ENCODE data around the gene LIMD2.
A peak's percentile ranks its signal among the peaks of the same experiment; 100 is the strongest.

The LIMD2 gene

DNA sequence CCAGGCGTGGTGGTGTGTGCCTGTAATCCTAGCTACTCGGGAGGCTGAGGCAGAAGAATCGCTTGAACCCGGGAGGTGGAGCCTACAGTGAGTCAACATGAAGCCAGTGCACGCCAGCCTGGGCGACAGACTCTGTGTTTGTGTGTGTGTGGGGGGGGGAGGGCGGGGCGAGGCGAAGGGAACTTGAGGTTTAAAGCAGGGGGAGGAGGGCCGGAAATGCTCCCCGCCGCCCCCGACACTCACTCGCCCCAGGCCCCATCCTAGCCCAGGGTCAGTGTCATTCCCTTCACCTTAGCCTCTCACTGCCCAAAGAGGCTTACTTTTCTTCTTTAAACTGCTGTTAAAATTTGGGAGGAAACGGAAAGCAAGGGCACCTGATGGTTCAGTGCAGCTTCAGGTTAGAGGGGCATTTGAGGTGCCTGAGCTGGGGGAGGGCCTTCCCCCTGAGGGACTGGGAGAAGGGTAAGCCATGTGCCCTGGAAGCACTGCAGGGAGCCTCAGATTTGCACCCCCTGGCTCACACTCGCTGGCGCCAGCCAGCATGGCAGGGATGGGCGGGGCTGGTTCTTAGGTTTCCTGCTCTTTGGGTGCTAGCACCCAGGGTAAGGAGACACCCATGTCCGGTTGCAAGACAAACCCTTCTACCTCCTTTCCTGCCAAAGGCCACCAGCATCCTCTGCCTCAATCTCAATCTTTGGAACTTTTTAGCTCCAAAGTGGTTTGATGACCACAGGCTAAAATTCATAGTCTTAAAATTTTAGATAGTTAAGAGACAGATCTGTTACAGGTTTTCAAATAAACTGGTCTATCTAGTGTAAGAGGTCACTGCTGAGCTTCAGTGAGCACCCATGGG lies 2.2 kb upstream of the LIMD2 start:
- peaks cover 14% of the 10 kb centered on the region for H3K4me1 ChIP-seq (ENCODE audit: control insufficient read depth, insufficient read depth, low read length)

DNA sequence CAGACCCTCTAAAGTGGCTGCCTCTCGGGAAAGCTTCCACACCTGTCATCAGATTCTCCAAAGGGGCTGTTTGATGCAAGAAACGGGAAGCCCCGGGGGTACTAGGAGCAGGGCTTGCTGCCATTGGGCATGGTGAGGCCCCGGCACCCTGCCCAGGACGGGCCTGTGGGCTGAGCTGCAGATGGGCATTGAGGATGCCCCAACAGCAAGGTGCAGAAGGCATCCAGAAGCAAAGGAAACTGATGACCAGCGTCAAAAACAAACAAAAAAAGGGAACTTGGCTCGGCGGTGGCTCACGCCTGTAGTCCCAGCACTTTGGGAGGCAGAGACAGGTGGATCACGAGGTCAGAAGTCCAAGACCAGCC lies 1.5 kb upstream of the LIMD2 start:
- no peaks in the 10 kb centered on the region for H3K9me3 ChIP-seq (ENCODE audit: control insufficient read depth, insufficient read depth, low read length)
- H3K4me1 ChIP-seq (ENCODE audit: control insufficient read depth, insufficient read depth, low read length), result peaks cover 14% of the 10 kb centered on the region
- H3K27ac ChIP-seq (ENCODE audit: low read length), result no peak overlapping the region
- no CpG with 5 or more reads among the region's 10 CpGs for WGBS (ENCODE audit: insufficient coverage, insufficient read length)
- H3K4me3 ChIP-seq (ENCODE audit: low read length), result no peak overlapping the region; the same call in 1 of the 2 replicates
- H3K27me3 ChIP-seq (ENCODE audit: control insufficient read depth, insufficient read depth, low read length), result no peaks in the 10 kb centered on the region
- DNase-seq (ENCODE audit: low read depth, low spot score), result no peak
- no peaks in the 10 kb centered on the region for H3K36me3 ChIP-seq (ENCODE audit: control insufficient read depth, insufficient read depth, low read length)

More for the DNA sequence above, 2.2 kb upstream of the LIMD2 start:
- no peak overlapping the region for H3K27ac ChIP-seq (ENCODE audit: low read length)
- H3K4me3 ChIP-seq (ENCODE audit: low read length), result no peak overlapping the region
- no peaks in the 10 kb centered on the region for H3K9me3 ChIP-seq (ENCODE audit: control insufficient read depth, insufficient read depth, low read length)
- H3K36me3 ChIP-seq (ENCODE audit: control insufficient read depth, insufficient read depth, low read length), result no peaks in the 10 kb centered on the region
- no peak for DNase-seq (ENCODE audit: low read depth, low spot score)
- no CpG with 5 or more reads among the region's 19 CpGs for WGBS (ENCODE audit: insufficient coverage, insufficient read length)
- no peaks in the 10 kb centered on the region for H3K27me3 ChIP-seq (ENCODE audit: control insufficient read depth, insufficient read depth, low read length)

DNA sequence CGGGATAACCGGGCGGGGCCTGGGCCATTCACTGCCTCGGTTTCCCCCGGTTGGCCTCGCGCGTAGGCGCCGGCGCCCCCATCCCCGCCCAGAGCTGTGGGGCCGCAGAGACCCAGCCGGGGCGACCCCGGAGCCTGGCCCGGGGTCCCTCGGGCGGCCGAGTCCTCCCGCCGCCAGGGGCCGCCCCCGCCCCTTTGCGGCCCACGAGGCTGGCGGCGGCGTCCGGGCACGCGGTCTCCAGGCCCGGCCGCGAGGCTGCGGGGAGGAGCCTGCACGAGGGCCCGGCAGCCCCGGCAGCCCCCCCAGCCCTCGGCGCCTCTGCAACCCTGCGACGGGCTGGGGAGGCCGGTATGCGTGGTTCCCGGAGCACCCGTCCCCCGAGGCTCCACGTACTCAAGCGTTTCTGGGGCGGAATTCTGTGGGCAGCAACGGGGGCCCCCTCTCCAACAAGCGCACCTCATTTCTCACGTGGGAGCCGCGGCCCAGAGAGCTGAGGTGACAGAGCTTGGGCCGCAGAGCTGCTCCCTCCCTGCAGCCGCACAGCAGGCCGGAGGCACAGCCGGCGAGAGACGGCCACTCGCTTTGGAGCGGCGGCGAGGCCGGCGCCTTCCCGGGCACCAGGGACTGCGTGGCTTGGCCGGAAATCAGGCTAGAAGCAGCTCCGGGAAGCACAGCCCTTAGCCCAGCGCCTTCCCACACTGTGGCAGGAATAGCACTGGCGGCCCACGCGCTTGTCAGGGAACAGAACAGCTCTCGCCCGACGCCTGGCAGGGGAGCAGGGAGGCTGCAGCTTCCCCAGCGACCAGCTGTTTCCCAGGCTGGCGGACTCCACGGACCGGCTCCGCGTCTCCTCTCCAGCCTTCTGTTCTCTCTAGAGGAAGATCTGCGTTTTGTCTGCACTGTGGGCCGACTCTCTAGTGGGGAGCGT lies 867 bp upstream of the LIMD2 start:
- H3K9me3 ChIP-seq (ENCODE audit: control insufficient read depth, insufficient read depth, low read length), result no peaks in the 10 kb centered on the region
- H3K36me3 ChIP-seq (ENCODE audit: control insufficient read depth, insufficient read depth, low read length), result no peaks in the 10 kb centered on the region
- WGBS (ENCODE audit: insufficient coverage, insufficient read length), result no CpG with 5 or more reads among the region's 88 CpGs
- no peak overlapping the region for H3K27ac ChIP-seq (ENCODE audit: low read length)
- DNase-seq (ENCODE audit: low read depth, low spot score), result no peak
- peak overlapping the region; percentile 67; the same call in 1 of the 2 replicates for H3K4me3 ChIP-seq (ENCODE audit: low read length)
- H3K27me3 ChIP-seq (ENCODE audit: control insufficient read depth, insufficient read depth, low read length), result no peaks in the 10 kb centered on the region
- peaks cover 14% of the 10 kb centered on the region for H3K4me1 ChIP-seq (ENCODE audit: control insufficient read depth, insufficient read depth, low read length)

DNA sequence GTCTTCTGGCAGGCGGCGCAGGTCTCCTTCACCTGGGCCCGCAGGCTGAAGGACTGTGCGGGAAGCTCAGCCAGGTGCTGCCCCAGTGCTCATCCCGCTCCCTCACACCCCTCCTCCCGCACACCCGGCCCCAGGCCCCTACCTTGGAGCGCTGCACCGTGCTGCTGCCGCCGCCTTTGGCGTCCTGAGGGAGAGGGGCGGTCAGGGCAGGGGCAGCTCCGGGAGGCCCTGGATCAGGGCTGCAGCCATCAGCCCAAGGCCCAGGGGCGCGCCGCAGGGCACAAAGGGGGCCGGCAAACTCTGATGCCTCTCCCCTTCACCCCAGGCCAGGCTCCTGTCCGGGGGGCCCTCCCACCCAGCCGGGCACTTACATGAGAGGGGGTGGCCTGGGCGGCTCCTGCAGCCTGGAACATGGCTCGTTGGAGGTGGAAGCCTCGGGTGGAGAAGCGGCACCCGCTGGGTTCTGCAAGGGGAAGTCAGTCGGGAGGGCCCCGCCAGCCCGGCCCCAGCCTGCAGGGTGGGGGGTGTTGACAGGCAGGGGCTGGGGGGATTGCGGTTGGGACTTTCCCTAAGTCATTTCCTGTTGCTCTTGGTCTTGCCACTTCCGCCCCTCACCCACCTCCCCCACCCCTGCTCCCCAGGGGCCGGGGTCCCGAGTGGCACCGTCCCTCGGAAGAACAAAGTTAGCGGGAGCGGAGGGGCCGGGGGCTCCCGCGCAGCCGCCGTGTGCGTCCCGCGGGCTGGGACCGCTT lies 863 bp downstream of the LIMD2 start:
- H3K4me3 ChIP-seq (ENCODE audit: low read length), result peak overlapping the region; percentile 67
- H3K4me1 ChIP-seq (ENCODE audit: control insufficient read depth, insufficient read depth, low read length), result peaks cover 15% of the 10 kb centered on the region
- no peak overlapping the region for H3K27ac ChIP-seq (ENCODE audit: low read length)
- H3K9me3 ChIP-seq (ENCODE audit: control insufficient read depth, insufficient read depth, low read length), result no peaks in the 10 kb centered on the region
- WGBS (ENCODE audit: insufficient coverage, insufficient read length), result no CpG with 5 or more reads among the region's 45 CpGs
- no peak for DNase-seq (ENCODE audit: low read depth, low spot score)
- H3K36me3 ChIP-seq (ENCODE audit: control insufficient read depth, insufficient read depth, low read length), result no peaks in the 10 kb centered on the region
- no peaks in the 10 kb centered on the region for H3K27me3 ChIP-seq (ENCODE audit: control insufficient read depth, insufficient read depth, low read length)

DNA sequence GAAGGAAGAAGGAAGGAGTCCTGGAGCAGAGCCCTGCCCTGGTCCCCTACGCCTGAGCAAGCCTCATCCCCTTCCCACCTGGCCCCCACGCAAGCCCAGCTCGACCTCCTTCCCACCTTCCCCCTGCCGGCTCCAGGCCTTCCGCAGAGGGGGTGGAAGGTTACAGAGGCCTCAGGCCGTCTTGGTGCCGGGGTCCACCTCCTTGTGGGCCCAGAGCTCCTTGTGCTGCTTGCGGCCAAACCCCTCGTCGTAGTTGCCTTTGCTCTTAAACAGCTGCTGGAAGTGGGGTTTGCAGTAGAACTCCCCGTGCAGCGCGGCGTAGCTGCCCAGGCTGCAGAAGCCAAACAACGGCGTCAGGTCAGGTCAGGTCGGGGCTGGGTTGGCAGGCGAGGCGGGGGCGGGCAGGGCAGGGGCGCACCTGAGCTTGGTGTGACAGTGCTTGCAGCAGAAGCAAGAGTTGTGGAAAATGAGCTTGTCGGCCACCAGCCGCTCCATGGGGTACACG lies 1.5 kb downstream of the LIMD2 start:
- H3K36me3 ChIP-seq (ENCODE audit: control insufficient read depth, insufficient read depth, low read length), result 0 out of 2 replicates have a peak, but pooled peaks cover 2% of the 10 kb centered on the region
- H3K27ac ChIP-seq (ENCODE audit: low read length), result no peak overlapping the region
- no CpG with 5 or more reads among the region's 24 CpGs for WGBS (ENCODE audit: insufficient coverage, insufficient read length)
- DNase-seq (ENCODE audit: low read depth, low spot score), result no peak
- peaks cover 15% of the 10 kb centered on the region for H3K4me1 ChIP-seq (ENCODE audit: control insufficient read depth, insufficient read depth, low read length)
- H3K9me3 ChIP-seq (ENCODE audit: control insufficient read depth, insufficient read depth, low read length), result no peaks in the 10 kb centered on the region
- H3K27me3 ChIP-seq (ENCODE audit: control insufficient read depth, insufficient read depth, low read length), result no peaks in the 10 kb centered on the region
- H3K4me3 ChIP-seq (ENCODE audit: low read length), result peak overlapping the region; percentile 67

DNA sequence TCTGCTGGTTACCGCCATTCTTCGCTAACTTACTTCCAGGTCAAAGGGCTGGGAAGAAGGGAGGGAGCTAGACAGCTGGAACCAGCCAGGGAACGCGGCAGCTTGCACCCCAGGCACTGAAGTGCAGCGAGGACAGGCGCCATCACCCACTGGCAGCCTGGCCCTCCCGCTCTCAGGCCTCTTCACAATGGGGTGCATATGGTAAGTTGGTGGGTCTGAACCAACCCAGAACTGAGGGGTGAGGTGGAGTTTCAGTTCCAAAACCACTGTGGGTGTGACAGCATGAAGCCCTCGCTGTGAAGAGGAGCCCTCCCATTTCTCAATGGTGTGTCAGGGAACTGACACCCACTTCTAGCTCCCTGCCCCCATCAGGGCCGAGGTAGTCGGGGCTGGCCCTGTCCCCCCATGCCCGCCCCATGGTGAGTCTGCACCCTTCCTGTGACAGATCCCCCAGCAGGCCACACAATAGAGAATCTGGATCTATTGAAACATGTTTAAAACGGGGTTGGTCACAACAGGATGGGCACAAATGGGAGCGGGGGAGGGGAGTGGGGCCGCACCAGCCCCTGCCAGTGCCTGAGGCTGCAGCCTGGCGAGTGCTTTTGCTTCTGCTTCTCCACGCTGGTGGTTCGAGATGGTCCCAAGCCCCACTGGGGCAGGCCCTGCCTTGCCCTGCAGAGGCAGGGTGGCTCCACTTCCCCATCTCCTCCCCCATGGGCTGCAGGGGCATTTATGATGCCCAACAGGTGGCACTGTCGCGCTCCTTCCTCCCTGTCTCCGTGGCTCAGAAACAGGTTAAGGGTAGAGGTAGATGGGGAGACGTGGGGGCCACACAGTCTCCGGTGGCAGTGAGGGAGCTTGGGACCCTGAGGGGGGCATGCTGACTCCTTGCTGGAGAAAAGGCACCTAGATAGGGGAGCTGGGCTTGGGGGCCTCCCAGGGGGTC lies 2.3 kb downstream of the LIMD2 start:
- H3K9me3 ChIP-seq (ENCODE audit: control insufficient read depth, insufficient read depth, low read length), result no peaks in the 10 kb centered on the region
- peaks cover 15% of the 10 kb centered on the region for H3K4me1 ChIP-seq (ENCODE audit: control insufficient read depth, insufficient read depth, low read length)
- H3K4me3 ChIP-seq (ENCODE audit: low read length), result no peak overlapping the region
- DNase-seq (ENCODE audit: low read depth, low spot score), result no peak
- H3K27me3 ChIP-seq (ENCODE audit: control insufficient read depth, insufficient read depth, low read length), result no peaks in the 10 kb centered on the region
- no peak overlapping the region for H3K27ac ChIP-seq (ENCODE audit: low read length)
- H3K36me3 ChIP-seq (ENCODE audit: control insufficient read depth, insufficient read depth, low read length), result 0 out of 2 replicates have a peak, but pooled peaks cover 2% of the 10 kb centered on the region
- no CpG with 5 or more reads among the region's 22 CpGs for WGBS (ENCODE audit: insufficient coverage, insufficient read length)

DNA sequence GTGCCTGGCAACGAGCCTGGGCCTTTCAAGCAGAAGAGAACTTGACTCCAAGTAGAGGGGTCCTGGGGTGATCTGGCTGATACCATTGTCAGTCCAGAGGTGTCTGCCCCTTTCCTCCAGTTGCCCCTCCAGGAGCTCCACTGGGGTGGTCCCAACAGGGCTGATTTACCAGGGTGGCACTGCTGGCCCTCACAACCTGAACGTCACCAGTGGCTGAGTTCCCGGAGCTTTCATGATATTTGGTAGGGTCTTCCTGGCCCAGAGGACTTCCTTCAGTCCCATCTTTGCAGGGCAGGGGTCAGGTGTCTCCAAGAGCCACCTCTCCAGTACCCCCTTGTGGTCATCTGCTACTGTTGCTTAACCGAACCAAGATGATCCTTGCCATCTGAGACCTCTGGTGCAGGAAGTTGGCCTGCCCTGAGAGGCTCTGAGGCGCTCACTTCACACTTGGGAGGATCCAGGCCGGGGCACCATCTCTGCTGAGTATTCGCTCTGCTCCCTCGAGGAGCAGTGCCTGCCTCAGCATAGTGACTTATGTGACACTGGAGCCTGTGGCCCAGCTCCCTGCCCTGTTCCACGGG lies 3.5 kb downstream of the LIMD2 start:
- WGBS (ENCODE audit: insufficient coverage, insufficient read length), result no CpG with 5 or more reads among the region's 9 CpGs
- H3K4me3 ChIP-seq (ENCODE audit: low read length), result no peak overlapping the region
- peaks cover 15% of the 10 kb centered on the region for H3K4me1 ChIP-seq (ENCODE audit: control insufficient read depth, insufficient read depth, low read length)
- no peaks in the 10 kb centered on the region for H3K27me3 ChIP-seq (ENCODE audit: control insufficient read depth, insufficient read depth, low read length)
- 0 out of 2 replicates have a peak, but pooled peaks cover 2% of the 10 kb centered on the region for H3K36me3 ChIP-seq (ENCODE audit: control insufficient read depth, insufficient read depth, low read length)
- H3K9me3 ChIP-seq (ENCODE audit: control insufficient read depth, insufficient read depth, low read length), result no peaks in the 10 kb centered on the region
- DNase-seq (ENCODE audit: low read depth, low spot score), result no peak
- no peak overlapping the region for H3K27ac ChIP-seq (ENCODE audit: low read length)

DNA sequence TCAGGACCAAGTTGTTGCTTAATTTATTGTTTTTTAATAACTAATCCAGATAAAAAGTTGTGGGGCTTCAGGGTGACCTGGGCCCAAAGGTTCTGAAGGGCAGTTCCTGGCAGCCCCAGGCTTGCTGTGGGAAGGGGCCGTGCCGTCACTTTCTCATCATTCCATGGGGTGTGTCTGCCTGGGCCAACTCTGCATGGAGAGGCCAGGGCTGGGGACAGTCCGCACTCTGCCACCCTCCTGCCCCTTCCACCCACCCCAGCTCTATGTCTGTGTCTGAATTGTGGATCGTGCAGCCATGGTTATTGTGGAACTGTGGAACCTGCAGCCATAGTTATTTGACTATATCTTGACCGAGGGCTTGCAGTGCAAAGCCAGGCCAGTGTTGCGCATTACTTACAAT lies 4.0 kb downstream of the LIMD2 start:
- WGBS (ENCODE audit: insufficient coverage, insufficient read length), result no CpG with 5 or more reads among the region's 6 CpGs
- H3K4me1 ChIP-seq (ENCODE audit: control insufficient read depth, insufficient read depth, low read length), result peaks cover 10% of the 10 kb centered on the region
- no peak overlapping the region for H3K27ac ChIP-seq (ENCODE audit: low read length)
- H3K36me3 ChIP-seq (ENCODE audit: control insufficient read depth, insufficient read depth, low read length), result 0 out of 2 replicates have a peak, but pooled peaks cover 2% of the 10 kb centered on the region
- DNase-seq (ENCODE audit: low read depth, low spot score), result no peak
- H3K9me3 ChIP-seq (ENCODE audit: control insufficient read depth, insufficient read depth, low read length), result no peaks in the 10 kb centered on the region
- no peaks in the 10 kb centered on the region for H3K27me3 ChIP-seq (ENCODE audit: control insufficient read depth, insufficient read depth, low read length)
- no peak overlapping the region for H3K4me3 ChIP-seq (ENCODE audit: low read length)

All from iPS DF 6.9 (cell line).